ENCODE results near the gene UAP1L1.

The UAP1L1 gene

GRCh38 chr9:137029058-137029936 is 48.0 kb upstream of the UAP1L1 start:
- H3K4me3 ChIP-seq (ENCODE audit: low read length): 0 out of 2 replicates have a peak overlapping the region, but pooled peaks have one; percentile 65
- H3K9ac ChIP-seq (ENCODE audit: low read length): no peak overlapping the region

GRCh38 chr9:137030006-137030405 is 47.3 kb upstream of the UAP1L1 start:
- peaks cover 5% of the 10 kb centered on the region for H3F3A ChIP-seq (ENCODE audit: insufficient read depth, low read length)
- H4K20me1 ChIP-seq (ENCODE audit: insufficient read depth, low read length): no peaks in the 10 kb centered on the region
- H3K9ac ChIP-seq (ENCODE audit: low read length): no peak overlapping the region
- H3K9me3 ChIP-seq (replicated peaks; ENCODE audit: insufficient read depth, low read length): no peaks in the 10 kb centered on the region
- H3K4me3 ChIP-seq (ENCODE audit: low read length): no peak overlapping the region
- no peak for DNase-seq
- no peak overlapping the region for H3K4me2 ChIP-seq (ENCODE audit: low read depth, low read length)
- peaks cover 75% of the 10 kb centered on the region for H3K27me3 ChIP-seq (replicated peaks; ENCODE audit: insufficient read depth, low read length)
- no peaks in the 10 kb centered on the region for H3K36me3 ChIP-seq (replicated peaks; ENCODE audit: insufficient read depth, low read length)
- no peaks in the 10 kb centered on the region for H3K79me2 ChIP-seq (ENCODE audit: low read length)
- H3K4me1 ChIP-seq (ENCODE audit: low read length): peaks cover 12% of the 10 kb centered on the region
- no peak overlapping the region for H3K27ac ChIP-seq (ENCODE audit: low read length)
- no peak overlapping the region for H2AFZ ChIP-seq (ENCODE audit: low read length)
- no peaks in the 10 kb centered on the region for H3K9me2 ChIP-seq (replicated peaks; ENCODE audit: insufficient read depth, low read length)
- TF ChIP-seq CTCF (IDR thresholded peaks at IDR 0.05; ENCODE audit: low read length): no peak
- TF ChIP-seq EZH2 (optimal IDR thresholded peaks at IDR 0.05; ENCODE audit: low read depth, low read length): no peak
- TF ChIP-seq EZH2phosphoT487 (IDR thresholded peaks at IDR 0.05; ENCODE audit: low read length): no peak

More at GRCh38 chr9:137029058-137029936, 48.0 kb upstream of the UAP1L1 start:
- Histone ChIP-seq H3K4me2 (ENCODE audit: low read depth, low read length) (peak overlapping the region; percentile 99), H3K9me2 (replicated peaks; ENCODE audit: insufficient read depth, low read length) (no peaks in the 10 kb centered on the region), H3K36me3 (replicated peaks; ENCODE audit: insufficient read depth, low read length) (no peaks in the 10 kb centered on the region), H3K4me1 (ENCODE audit: low read length) (peaks cover 12% of the 10 kb centered on the region), H4K20me1 (ENCODE audit: insufficient read depth, low read length) (no peaks in the 10 kb centered on the region), H3K27ac (ENCODE audit: low read length) (no peak overlapping the region), H3F3A (ENCODE audit: insufficient read depth, low read length) (peaks cover 5% of the 10 kb centered on the region; the same call in 1 of the 2 replicates), H3K9me3 (replicated peaks; ENCODE audit: insufficient read depth, low read length) (no peaks in the 10 kb centered on the region), H3K27me3 (replicated peaks; ENCODE audit: insufficient read depth, low read length) (peaks cover 70% of the 10 kb centered on the region), H2AFZ (ENCODE audit: low read length) (no peak overlapping the region), H3K79me2 (ENCODE audit: low read length) (no peaks in the 10 kb centered on the region)
- peak; percentile 63 for DNase-seq
- no peak for TF ChIP-seq EZH2phosphoT487 (IDR thresholded peaks at IDR 0.05; ENCODE audit: low read length)
- TF ChIP-seq CTCF (IDR thresholded peaks at IDR 0.05; ENCODE audit: low read length): peak; percentile 85

GRCh38 chr9:137030538-137031527 is 46.5 kb upstream of the UAP1L1 start:
- H3K9me2 ChIP-seq (replicated peaks; ENCODE audit: insufficient read depth, low read length): no peaks in the 10 kb centered on the region
- H3K79me2 ChIP-seq (ENCODE audit: low read length): no peaks in the 10 kb centered on the region
- H3K36me3 ChIP-seq (replicated peaks; ENCODE audit: insufficient read depth, low read length): no peaks in the 10 kb centered on the region
- TF ChIP-seq EZH2phosphoT487 (IDR thresholded peaks at IDR 0.05; ENCODE audit: low read length): no peak
- no peak for TF ChIP-seq EZH2 (optimal IDR thresholded peaks at IDR 0.05; ENCODE audit: low read depth, low read length)
- TF ChIP-seq CTCF (IDR thresholded peaks at IDR 0.05; ENCODE audit: low read length): no peak
- no peak overlapping the region for H3K27ac ChIP-seq (ENCODE audit: low read length)
- no peak overlapping the region for H3K4me2 ChIP-seq (ENCODE audit: low read depth, low read length)
- H3K4me1 ChIP-seq (ENCODE audit: low read length): peaks cover 12% of the 10 kb centered on the region
- no peaks in the 10 kb centered on the region for H3K9me3 ChIP-seq (replicated peaks; ENCODE audit: insufficient read depth, low read length)
- H3K27me3 ChIP-seq (replicated peaks; ENCODE audit: insufficient read depth, low read length): peaks cover 70% of the 10 kb centered on the region
- no peak overlapping the region for H3K4me3 ChIP-seq (ENCODE audit: low read length)
- H3K9ac ChIP-seq (ENCODE audit: low read length): no peak overlapping the region
- no peak for DNase-seq
- no peak overlapping the region for H2AFZ ChIP-seq (ENCODE audit: low read length)
- no peaks in the 10 kb centered on the region for H4K20me1 ChIP-seq (ENCODE audit: insufficient read depth, low read length)
- H3F3A ChIP-seq (ENCODE audit: insufficient read depth, low read length): peaks cover 5% of the 10 kb centered on the region
